ENCODE data around the gene ACVR1.

- TF ChIP-seq RNF2 (conservative IDR thresholded peaks at IDR 0.05; ENCODE audit: low read depth) (no peak), ZNF24 (IDR thresholded peaks at IDR 0.05) (no peak), SRF (IDR thresholded peaks at IDR 0.05; ENCODE audit: low read depth, low read length) (no peak)
- TF ChIP-seq, protein P1, sequence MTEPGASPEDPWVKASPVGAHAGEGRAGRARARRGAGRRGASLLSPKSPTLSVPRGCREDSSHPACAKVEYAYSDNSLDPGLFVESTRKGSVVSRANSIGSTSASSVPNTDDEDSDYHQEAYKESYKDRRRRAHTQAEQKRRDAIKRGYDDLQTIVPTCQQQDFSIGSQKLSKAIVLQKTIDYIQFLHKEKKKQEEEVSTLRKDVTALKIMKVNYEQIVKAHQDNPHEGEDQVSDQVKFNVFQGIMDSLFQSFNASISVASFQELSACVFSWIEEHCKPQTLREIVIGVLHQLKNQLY (CRISPR knock-in tag; IDR thresholded peaks at IDR 0.05): no peak
- TF ChIP-seq, protein P2, sequence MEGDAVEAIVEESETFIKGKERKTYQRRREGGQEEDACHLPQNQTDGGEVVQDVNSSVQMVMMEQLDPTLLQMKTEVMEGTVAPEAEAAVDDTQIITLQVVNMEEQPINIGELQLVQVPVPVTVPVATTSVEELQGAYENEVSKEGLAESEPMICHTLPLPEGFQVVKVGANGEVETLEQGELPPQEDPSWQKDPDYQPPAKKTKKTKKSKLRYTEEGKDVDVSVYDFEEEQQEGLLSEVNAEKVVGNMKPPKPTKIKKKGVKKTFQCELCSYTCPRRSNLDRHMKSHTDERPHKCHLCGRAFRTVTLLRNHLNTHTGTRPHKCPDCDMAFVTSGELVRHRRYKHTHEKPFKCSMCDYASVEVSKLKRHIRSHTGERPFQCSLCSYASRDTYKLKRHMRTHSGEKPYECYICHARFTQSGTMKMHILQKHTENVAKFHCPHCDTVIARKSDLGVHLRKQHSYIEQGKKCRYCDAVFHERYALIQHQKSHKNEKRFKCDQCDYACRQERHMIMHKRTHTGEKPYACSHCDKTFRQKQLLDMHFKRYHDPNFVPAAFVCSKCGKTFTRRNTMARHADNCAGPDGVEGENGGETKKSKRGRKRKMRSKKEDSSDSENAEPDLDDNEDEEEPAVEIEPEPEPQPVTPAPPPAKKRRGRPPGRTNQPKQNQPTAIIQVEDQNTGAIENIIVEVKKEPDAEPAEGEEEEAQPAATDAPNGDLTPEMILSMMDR (CRISPR knock-in tag; IDR thresholded peaks at IDR 0.05): no peak
Observed at GRCh38 chr2:157843081-157843480, 33.0 kb downstream of the ACVR1 start.
